Right lung (tissue), 10 donors: ENCODE results near the gene GDF10. TPM values are rescaled to one million over a fixed set of nuclear protein-coding genes. Genes with fewer than 3 reads are reported as not detected.

Experiments
- DNase-seq, 2 donors: peaks; one replicate each; pipeline ENCODE4 v3.0.0-alpha.2; 2013
- long read RNA-seq, 8 donors: transcript quantifications; one replicate each; lab custom pipeline, GENCODE V29; 2026
- polyA plus RNA-seq, 5 donors: library from polyadenylated mRNA; unstranded; fragments of 120-200 nt; gene quantifications; one replicate each; pipeline versions ENCODE4 v1.2.1 to v1.2.3, GENCODE V29; 2013; ENCODE audit warnings: inconsistent platforms in 1 of 5, low replicate concordance in 1 of 5; ENCODE audit not compliant: insufficient read length in 5 of 5, insufficient read depth in 1 of 5

The GDF10 gene
- 100 to 1,000 TPM in 4 of 5 donors, 10 to 100 TPM in 1; 92.5 to 166 (median 101) TPM for polyA plus RNA-seq
- long read RNA-seq, donor 1, transcript GDF10-201 (3 exons, 2,458 nt), result major isoform, 62 of 176 reads
- long read RNA-seq, donor 1, partial matches to known transcripts, result 114 of 176 reads
- long read RNA-seq, donor 1, other reads (novel, unspliced or antisense), result 0 of 176 reads
- long read RNA-seq, donor 2, transcript GDF10-201 (3 exons, 2,458 nt), result major isoform, 37 of 74 reads
- long read RNA-seq, donor 2, partial matches to known transcripts, result 37 of 74 reads
- long read RNA-seq, donor 2, other reads (novel, unspliced or antisense), result 0 of 74 reads
- long read RNA-seq, donor 3, transcript GDF10-201 (3 exons, 2,458 nt), result major isoform, 26 of 46 reads
- long read RNA-seq, donor 3, partial matches to known transcripts, result 20 of 46 reads
- long read RNA-seq, donor 3, other reads (novel, unspliced or antisense), result 0 of 46 reads
- long read RNA-seq, donor 4, transcript GDF10-201 (3 exons, 2,458 nt), result major isoform, 24 of 60 reads
- long read RNA-seq, donor 4, partial matches to known transcripts, result 36 of 60 reads
- long read RNA-seq, donor 4, other reads (novel, unspliced or antisense), result 0 of 60 reads
- long read RNA-seq, donor 5, transcript GDF10-201 (3 exons, 2,458 nt), result major isoform, 39 of 93 reads
- long read RNA-seq, donor 5, partial matches to known transcripts, result 54 of 93 reads
- long read RNA-seq, donor 5, other reads (novel, unspliced or antisense), result 0 of 93 reads
- long read RNA-seq, donor 6, transcript GDF10-201 (3 exons, 2,458 nt), result major isoform, 57 of 141 reads
- long read RNA-seq, donor 6, partial matches to known transcripts, result 84 of 141 reads
- long read RNA-seq, donor 6, other reads (novel, unspliced or antisense), result 0 of 141 reads
- long read RNA-seq, donor 7, transcript GDF10-201 (3 exons, 2,458 nt), result major isoform, 57 of 90 reads
- long read RNA-seq, donor 7, partial matches to known transcripts, result 33 of 90 reads
- long read RNA-seq, donor 7, other reads (novel, unspliced or antisense), result 0 of 90 reads
- long read RNA-seq, donor 8, transcript GDF10-201 (3 exons, 2,458 nt), result major isoform, 19 of 35 reads
- long read RNA-seq, donor 8, partial matches to known transcripts, result 16 of 35 reads
- long read RNA-seq, donor 8, other reads (novel, unspliced or antisense), result 0 of 35 reads

DNA sequence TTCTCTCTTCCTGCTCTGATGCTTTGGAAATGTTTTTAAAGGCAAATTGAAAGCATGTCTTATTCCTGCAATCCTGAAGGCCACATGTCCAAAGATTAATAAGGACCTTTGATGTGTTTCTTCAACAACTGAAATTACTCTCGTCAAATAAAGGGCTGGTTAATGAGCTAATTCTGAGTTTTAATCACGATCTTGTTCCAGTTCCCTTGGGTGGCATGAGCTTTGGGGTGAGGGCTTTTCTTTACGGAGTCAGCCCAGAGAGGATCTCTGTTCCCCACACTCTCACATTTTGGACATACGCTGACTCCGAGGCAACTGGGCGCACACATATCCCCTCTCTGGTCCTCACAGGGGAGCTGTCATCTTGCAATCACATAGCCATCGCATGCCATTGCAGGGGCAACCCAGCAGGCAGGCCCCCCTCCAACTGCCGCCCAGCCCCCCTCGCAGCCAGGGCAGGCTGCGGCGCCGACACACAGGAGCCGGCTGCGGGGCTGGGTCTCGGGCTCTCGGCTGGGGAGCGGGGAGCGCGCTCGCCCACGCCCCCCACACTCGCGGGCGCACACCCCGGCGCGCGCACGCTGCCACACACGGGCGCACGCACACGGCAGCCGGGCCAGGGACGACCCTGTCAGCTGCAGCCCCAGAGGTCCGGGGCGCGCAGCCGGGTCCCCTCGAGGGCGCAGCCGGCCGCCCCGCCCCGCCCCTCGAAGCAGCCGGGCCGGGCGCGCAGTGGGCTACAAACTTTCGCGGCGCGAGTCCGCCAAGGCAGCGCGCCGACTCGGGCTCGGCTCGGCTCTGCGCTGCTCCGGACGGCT lies at the start of gene GDF10:
Gene GDF10, plus strand, starts transcription at position 587 of the 818 bp plus-strand sequence. CDS start 455 bp downstream, outside the sequence.
- DNase-seq, result peak in 1 of 2 donors; percentile 43

- no peak for DNase-seq
These were observed 47.8 kb upstream of the GDF10 start for GRCh38 chr10:47252093-47252780.

DNA sequence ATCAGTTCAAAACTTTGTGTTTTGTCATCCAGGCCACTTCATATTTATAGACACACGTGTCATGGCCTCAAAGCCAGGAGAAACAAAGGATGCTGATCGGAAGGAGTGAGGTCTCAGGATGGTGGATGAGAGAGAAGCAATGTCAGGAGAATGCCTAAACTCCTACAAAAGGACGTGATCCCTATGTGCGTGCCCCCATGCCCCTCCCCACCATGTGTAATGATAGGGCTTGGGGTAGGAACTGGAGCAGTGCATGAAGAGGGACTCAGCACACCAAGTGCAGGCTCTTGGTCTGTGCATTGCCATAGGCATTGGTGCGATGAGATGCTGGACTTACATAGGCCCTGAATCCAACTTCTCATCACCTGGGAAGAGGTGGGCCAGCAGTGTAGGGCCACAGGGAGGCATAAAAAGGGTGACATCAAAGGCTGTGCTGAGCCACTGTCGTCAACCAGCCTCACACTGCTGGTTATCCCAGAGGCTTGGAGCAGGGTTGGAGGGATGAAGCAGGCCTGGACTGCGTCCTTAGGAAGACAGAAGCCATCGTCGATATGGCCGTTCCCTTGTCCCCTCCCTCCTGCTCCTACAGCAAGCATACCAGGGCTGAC lies 46.9 kb upstream of the GDF10 start:
- DNase-seq, result no peak

- DNase-seq, result no peak
These were observed 46.2 kb upstream of the GDF10 start for GRCh38 chr10:47253651-47254375.

DNA sequence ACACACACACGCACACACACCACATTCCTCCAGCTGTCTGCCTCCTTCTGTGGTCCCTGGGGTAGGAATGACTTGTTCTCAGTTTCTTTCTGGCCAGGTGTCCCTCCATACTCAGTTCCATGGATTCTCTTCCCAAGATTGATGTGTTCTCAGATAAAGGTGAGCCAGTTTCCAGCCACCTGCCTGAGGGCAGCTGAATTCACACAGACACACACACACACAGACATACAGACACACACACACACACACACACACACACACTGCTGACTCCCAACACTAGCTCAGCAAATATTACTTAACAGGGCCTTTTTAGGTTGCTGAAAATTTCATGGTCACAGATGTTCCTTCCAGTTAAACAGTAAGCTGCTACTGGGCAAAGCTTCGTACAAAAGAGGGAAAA lies 45.4 kb upstream of the GDF10 start:
- DNase-seq, result no peak

- no peak for DNase-seq
These were observed 44.8 kb upstream of the GDF10 start for GRCh38 chr10:47255033-47255813.

DNA sequence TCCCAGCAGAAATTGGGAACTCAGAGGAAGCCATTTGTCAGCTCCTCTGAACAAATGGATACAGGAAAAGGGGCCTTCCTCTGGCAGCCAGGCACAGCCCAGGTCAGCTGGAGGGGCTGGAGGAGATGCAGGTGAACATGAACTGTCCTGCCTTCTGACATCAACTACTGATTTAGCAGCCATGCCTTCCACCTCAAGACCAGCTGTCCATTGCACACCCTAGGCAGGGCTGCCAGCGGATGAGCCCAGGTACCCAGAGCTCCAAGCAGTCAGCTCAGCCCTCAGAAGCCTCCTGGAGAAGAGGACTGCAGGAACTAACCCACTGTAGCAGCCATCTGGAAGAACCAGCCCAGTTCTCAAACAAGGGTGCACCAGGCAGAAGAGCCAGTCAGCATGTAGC lies 44.1 kb upstream of the GDF10 start:
- DNase-seq, result no peak

DNA sequence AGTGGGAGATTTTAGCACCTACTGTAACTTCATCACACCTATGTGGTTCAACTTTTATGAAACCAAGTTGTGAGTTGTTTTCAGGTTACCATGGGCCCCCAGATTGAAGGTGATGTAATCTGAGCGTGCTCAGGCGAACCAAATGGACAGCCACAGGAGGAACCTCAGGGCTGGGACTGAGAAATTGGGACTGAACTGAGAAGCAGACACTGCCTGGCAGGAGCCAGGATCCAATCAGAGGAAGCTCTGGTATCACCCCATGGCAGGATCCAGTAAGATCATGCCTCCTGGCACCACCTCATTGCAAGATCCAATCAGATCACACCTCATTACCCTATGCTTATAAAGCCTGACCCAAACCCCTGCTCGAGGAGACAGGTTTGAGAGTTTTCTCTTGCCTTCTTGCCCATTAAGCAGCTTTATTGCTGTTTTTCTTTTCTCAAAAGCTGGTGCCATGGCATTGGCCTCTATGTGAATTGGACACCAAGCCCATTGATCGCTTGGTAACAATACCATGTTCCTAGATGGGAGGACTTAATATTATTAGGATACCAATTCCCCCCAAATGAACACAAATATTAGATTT lies 43.2 kb upstream of the GDF10 start:
- DNase-seq, result no peak

DNA sequence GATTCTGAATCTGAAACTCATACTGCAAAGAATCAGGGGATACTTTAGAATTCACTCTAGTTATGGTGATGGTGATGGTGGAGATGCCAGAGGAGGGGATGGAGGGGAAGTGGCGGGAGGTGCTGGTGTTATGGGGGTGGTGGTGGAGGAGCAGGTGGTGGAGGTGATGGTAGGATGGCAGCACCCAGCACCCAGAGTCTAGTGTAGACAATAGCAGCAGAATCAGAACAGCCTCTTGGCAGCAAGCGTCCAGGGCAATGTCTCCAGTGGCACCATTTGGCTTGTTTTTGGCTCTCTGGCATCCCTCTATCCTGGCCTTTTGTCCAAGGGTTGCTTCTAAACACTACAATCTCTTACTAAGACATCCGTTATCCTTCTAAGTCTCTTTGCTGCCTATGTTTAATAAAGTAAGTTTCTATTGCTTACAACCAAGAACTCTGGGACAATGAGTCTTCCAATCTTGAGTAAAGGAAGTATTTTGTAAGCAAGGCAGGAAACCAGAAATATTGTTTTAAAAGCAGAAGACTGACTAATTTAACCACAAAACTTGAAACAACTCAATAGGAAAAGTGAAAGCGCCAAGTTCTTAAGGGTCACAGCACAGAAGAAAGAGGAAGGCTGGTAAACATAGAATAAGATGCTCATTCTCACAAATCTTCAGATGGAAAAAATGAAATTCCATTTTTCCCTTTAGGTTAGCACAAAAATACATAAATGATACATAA lies 42.4 kb upstream of the GDF10 start:
- DNase-seq, result no peak

- no peak for DNase-seq
These were observed 41.1 kb upstream of the GDF10 start for GRCh38 chr10:47258921-47259320.

- DNase-seq, result no peak
These were observed 40.5 kb upstream of the GDF10 start for GRCh38 chr10:47259466-47259865.

DNA sequence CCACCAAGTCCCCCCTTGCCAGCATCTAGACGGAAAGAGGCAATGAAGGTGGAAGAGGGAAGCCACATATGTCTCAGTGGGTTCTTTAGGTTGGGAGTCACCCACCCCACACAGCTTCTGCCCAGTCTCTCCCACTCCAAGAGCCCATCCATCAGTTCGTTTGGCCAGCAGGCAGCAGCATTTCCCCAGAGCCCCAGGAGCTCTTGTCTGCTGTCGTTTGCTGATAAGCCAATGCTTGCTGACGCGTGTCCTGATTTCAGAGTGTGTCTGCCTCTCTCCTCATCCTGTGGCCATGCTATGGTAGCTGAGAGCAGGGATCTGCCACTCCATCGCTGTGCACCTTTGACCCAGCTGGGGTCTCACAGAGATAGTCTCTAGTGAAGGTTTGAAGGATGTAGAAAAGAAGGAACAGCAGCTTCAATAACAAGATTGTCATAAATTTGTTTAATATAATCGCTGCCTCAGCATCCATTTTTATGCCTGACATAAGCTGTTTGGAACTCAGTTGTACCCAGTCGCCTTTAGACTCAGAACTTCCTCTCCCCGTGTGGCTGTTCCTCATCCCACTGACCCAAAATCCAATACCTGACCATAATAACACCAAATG lies 39.4 kb upstream of the GDF10 start:
- DNase-seq, result no peak

DNA sequence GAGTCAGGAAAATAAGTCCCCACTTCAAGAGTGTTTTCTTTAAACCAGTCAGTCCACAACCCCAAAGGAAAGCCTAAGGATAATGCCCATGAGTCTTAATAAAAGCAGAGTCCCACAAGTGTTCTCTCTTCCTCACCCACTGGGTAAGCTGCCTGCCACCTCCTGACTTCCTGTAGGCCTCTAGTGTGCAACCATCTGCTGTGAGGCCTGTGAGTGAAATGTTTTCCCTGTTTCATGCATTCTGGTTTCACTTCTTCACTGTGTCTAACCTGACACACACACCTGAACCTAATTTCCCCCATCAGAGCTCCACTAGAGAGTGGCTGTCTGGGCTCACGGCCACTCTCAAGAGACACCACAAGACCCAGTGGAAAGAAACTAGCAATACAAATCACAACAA lies 38.9 kb upstream of the GDF10 start:
- no peak for DNase-seq

DNA sequence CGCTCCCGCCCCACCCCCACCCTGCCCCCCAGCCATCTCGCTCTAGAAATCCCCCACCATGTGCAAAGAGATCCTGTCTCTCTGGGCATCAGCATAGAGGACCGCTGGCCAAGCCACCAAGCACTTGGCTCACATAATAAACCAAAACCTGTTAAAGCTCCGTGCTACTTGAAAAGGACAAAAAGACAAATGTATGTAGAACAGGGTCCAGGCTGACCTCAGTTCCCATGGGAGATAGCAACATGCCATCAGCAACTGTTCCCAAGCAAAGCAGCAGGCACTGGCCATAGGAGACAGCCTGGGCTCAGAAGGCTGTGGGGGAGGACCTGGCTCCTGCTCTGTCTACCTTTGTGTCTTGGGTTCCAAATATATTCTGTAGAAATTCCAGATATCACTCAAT lies 38.4 kb upstream of the GDF10 start:
- DNase-seq, result no peak

- no peak for DNase-seq
These were observed 37.1 kb upstream of the GDF10 start for GRCh38 chr10:47262606-47263533.

DNA sequence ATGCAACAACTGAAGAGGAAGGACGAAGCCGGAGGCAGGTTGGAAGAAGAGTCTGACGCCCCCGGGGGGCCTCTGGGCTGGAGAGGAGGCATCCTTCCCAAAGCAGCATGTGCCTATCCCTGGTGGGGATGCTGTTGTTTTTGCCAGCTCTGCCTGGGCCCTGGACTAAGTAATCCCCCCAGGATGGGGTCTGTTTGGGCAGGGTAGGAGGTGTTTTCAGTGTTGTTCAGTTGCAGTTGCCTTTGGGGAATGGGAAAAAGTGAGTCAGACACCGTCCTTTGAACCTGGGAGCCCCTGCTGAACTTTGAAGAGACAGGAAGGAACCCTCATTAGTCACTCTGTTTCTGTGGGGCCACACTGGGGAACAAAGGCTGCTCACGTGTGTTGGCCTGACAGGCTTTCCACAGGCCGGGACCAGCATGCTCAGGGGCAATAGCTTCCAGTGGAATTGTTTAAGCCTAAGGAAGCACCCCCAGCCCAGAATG lies 35.2 kb upstream of the GDF10 start:
- no peak for DNase-seq
